ENCODE data around the gene RNFT2.

DNA sequence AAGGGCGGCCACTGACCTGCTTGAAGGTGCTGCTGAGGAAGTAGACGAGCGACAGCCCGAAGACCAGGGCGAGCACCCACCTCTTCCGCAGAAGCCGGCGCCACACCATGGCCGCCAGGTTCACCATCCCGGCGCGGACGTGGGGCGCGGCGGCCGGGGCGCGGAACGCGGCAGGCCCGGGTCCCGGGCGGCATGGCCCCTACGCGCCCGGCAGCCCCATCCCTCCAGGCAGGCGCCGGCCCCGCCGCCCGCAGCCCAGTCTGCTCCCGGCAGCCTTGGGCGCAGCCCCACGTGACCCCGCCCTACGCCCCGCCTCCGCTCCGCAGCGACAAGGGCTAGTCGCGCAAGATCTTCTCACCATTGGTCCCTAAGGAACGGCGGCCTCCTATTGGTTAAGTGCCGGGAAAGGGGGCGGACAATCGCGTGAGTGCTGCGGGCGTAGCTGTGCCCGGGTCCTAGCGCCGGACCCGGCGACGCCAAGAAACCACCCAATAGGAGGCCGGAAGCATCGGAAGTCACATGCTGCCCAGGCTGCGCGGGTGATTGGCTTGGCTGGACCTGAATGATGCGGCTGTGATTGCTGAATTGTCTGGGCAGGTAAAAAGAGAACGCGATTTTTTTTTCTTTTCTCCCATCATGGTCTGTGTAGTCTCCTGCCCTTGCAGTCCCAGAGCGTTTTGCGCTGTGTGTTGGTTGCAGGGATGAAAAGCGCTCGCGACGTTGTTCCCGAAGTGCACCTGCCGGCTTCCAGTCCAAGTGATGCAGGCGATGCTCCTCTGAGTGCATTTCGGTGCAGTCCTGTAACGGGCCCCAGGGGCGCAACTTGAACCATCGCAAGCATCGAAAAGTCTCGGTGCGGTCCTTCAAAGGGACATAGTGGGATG lies at the start of gene RNFT2, which contains the start of gene SPRING1:
- TF ChIP-seq POLR2A (IDR thresholded peaks at IDR 0.05): peak; percentile 69 to 93
- TF ChIP-seq, protein P1, sequence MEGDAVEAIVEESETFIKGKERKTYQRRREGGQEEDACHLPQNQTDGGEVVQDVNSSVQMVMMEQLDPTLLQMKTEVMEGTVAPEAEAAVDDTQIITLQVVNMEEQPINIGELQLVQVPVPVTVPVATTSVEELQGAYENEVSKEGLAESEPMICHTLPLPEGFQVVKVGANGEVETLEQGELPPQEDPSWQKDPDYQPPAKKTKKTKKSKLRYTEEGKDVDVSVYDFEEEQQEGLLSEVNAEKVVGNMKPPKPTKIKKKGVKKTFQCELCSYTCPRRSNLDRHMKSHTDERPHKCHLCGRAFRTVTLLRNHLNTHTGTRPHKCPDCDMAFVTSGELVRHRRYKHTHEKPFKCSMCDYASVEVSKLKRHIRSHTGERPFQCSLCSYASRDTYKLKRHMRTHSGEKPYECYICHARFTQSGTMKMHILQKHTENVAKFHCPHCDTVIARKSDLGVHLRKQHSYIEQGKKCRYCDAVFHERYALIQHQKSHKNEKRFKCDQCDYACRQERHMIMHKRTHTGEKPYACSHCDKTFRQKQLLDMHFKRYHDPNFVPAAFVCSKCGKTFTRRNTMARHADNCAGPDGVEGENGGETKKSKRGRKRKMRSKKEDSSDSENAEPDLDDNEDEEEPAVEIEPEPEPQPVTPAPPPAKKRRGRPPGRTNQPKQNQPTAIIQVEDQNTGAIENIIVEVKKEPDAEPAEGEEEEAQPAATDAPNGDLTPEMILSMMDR (IDR thresholded peaks at IDR 0.05): peak in 3 of 6 experiments; percentile 3 to 11 (median 4)

Data from Peyer's patch (tissue), 4 donors.